ENCODE results near the gene CYP2R1.

Gene CYP2R1, protein sequence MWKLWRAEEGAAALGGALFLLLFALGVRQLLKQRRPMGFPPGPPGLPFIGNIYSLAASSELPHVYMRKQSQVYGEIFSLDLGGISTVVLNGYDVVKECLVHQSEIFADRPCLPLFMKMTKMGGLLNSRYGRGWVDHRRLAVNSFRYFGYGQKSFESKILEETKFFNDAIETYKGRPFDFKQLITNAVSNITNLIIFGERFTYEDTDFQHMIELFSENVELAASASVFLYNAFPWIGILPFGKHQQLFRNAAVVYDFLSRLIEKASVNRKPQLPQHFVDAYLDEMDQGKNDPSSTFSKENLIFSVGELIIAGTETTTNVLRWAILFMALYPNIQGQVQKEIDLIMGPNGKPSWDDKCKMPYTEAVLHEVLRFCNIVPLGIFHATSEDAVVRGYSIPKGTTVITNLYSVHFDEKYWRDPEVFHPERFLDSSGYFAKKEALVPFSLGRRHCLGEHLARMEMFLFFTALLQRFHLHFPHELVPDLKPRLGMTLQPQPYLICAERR

GRCh38 chr11:14892036-14892556, at the start of gene CYP2R1:
CYP2R1 (minus strand) TSS chr11:14892231; CDS start chr11:14892205, 26 bp downstream.
- DNase-seq (ENCODE audit: low read depth, low spot score), result peak; percentile 98

DNA sequence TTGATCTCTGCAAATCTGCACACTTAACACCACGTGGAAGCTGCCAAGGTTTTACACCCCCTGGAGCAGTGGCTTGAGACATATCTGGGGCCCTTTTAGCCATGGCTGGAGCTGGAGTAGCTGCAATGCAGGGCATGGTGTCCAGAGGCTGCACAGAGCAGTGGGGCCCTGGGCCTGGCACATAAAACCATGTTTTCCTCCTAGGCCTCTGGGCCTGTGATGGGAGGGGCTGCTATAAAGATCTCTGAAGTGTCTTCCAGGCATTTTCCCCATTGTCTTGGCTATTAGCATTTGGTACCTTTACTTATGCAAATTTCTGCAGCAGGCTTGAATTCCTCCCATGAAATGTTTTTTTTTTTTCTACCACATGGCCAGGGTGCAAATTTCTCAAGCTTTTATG, 46.9 kb upstream of the CYP2R1 start:
- no peak for DNase-seq (ENCODE audit: low read depth, low spot score)

DNA sequence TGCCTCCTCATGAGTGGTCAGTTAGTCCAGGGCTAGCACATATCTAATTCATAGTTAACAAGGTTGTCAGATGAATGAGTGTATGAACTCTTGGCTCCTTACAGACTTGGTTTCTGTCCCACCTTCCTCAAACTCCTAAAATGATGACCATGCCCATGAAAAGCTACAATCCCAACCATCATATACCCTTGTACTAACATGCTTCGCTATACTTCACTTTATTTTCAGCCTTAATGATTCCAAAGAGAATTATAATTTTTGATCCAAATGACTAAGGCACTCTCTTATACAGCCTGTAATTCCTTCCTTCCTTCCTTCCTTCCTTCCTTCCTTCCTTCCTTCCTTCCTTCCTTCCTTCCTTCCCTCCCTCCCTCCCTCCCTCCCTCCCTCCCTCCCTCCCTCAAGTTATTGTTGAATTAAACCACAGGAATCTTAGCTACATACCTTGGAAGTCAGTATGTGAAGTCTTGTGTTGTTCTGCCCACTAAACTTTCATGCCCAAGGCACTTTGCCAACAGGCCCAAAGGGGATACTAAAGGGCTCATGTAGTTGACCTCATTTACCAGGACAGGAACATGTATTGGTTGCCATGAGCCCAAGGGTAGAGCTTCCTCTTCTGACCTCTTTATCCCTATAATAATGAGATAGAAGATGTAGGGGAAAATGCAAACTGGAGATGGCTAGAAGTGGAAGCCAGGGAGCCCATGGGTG, 42.8 kb upstream of the CYP2R1 start:
- DNase-seq (ENCODE audit: low read depth, low spot score), result peak; percentile 7

DNA sequence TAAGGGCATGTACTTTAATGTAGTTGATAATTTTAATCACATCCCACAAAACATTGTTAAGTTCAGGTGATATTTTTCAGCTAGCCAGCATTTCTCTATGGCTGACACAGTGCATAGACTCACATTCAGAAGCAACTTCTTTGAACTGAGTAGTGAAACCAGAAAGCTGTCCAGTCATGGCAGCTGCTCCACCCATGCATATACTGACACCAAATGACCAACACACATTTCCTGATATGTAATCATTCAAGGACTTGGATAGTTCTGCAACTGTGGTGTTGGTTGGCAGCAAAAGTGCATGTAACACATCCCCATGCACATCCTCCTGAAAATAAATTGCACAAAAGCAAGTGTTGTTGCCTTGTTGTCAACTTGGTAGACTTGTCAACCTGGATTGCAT, 40.4 kb upstream of the CYP2R1 start:
- no peak for DNase-seq (ENCODE audit: low read depth, low spot score)

GRCh38 chr11:14930369-14930768, 38.3 kb upstream of the CYP2R1 start:
- no peak for DNase-seq (ENCODE audit: low read depth, low spot score)

- DNase-seq (ENCODE audit: low read depth, low spot score), result peak; percentile 81
Observed at GRCh38 chr11:14927146-14927545, 35.1 kb upstream of the CYP2R1 start.

GRCh38 chr11:14924318-14924717, 32.3 kb upstream of the CYP2R1 start:
- no peak for DNase-seq (ENCODE audit: low read depth, low spot score)

GRCh38 chr11:14916403-14916802, 24.4 kb upstream of the CYP2R1 start:
- no peak for DNase-seq (ENCODE audit: low read depth, low spot score)

GRCh38 chr11:14914536-14914935, 22.5 kb upstream of the CYP2R1 start:
- DNase-seq (ENCODE audit: low read depth, low spot score), result no peak

GRCh38 chr11:14908214-14908880, 16.3 kb upstream of the CYP2R1 start:
- DNase-seq (ENCODE audit: low read depth, low spot score), result peak; percentile 66

- DNase-seq (ENCODE audit: low read depth, low spot score), result peak; percentile 70
Observed at GRCh38 chr11:14907411-14908213, 15.6 kb upstream of the CYP2R1 start.

DNA sequence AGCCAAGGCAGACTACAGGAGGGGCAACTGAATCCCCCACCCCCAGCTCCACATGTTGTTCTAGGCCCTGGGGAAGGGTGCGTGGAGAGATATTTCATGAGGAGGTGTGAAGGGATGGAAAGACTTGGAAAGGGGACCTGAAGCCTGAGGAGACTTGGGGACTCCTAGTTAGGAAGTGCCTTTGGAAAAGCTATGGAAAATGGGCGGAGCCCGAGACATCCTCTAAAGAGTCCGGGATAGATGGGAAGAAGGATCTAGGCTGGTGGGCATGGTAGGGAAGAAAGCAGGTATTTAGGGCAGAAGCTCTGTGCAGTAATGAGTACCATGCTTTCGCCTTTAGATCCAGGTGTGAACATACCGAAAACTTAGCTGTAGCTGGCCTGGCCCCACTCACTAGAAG, 15.0 kb upstream of the CYP2R1 start:
- no peak for DNase-seq (ENCODE audit: low read depth, low spot score)

DNA sequence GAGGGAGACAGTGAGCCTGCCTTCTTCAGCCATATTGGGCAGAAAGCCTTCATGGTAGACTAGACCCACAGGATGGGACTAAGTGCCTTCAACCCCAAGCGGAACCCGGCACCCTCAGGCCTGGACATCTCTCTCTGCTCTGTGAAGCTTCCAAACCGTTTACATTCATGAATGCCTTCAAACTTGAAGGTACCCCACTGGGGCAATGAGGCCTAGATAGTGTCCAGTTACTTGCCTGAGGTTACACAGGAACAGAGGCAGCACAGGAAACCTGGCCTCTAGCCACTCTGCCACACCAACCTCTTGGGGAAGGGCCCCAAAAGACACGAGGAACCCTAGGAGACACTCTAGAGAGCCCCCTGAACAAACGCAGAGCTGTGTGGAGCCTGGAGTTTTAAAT, 14.5 kb upstream of the CYP2R1 start:
- no peak for DNase-seq (ENCODE audit: low read depth, low spot score)

- peak; percentile 67 for DNase-seq (ENCODE audit: low read depth, low spot score)
Observed at GRCh38 chr11:14905104-14906033, 13.3 kb upstream of the CYP2R1 start.

DNA sequence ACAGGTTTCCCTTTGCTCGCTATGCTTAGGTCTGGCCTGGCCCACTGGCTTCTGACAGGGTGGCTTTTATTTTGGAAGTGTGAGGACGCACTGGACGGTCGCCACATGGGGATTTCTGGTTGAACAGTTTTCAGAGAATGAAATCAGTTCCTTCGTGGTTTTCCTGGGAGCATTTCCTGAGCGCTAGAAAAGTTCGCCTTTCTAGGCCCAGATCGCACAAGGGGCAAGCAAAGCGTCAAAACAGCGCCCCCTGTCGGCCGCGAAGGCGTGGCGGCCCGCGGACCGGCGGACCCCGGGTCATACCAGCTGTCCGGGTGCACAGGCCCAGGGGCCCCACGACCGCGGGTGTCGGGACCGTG, 12.7 kb upstream of the CYP2R1 start:
- DNase-seq (ENCODE audit: low read depth, low spot score), result peak; percentile 83

DNA sequence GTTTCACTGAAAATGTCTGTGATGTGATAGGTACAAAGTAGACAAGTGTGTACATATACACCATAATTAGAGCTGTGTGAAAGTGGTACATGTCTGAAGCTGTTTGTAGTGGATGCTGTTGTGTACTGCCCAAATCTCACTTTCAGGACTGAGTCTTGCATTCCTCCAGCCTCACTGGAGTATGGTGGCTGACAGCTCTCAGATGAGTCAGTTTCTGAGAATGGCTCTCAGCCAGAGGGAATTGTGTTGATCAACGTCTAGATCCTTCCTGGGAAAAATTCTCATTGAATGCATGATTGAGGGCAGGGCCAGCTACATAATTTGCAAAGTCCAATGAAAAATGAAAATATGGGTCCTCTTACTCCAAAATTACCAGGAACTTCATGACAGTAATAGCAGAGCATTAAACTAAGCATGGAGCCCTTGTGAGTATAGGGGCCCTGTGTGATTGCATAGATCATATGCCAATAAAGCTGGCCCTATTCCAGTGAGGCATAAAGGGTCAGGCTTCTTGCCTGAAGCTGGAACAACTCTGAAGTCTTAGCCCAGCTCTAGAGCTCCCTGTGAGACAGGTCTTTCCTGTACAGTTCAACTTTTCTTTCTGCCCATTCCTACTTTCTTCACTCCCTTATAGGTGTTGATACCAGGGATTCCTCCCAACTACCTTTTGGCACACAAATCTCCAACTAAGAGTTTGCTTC, 10.8 kb upstream of the CYP2R1 start:
- DNase-seq (ENCODE audit: low read depth, low spot score), result peak; percentile 73

- no peak for DNase-seq (ENCODE audit: low read depth, low spot score)
Observed at GRCh38 chr11:14898906-14899305, 6.9 kb upstream of the CYP2R1 start.

GRCh38 chr11:14898355-14898754, 6.3 kb upstream of the CYP2R1 start:
- DNase-seq (ENCODE audit: low read depth, low spot score), result no peak

All from astrocyte of the hippocampus (primary cell).